Suprapubic skin (tissue), 4 donors: ENCODE measurements around the gene DMC1. TPM values are rescaled to one million over a fixed set of nuclear protein-coding genes. Genes with fewer than 3 reads are reported as not detected.

Experiments
- DNase-seq, 2 donors: peaks; one replicate each; pipeline ENCODE4 v3.0.0-alpha.2; 2019; ENCODE audit warnings: low spot score in 2 of 2
- H3K27ac ChIP-seq: fragments of 200-600 bp; sonication (generic); one replicate; pipeline ENCODE4 v1.5.1; 2019
- H3K27me3 ChIP-seq: fragments of 200-600 bp; sonication (generic); one replicate; pipeline ENCODE4 v1.5.1; 2019
- H3K36me3 ChIP-seq: fragments of 200-600 bp; sonication (generic); one replicate; pipeline ENCODE4 v1.5.1; 2019
- H3K4me1 ChIP-seq: fragments of 200-600 bp; sonication (generic); one replicate; pipeline ENCODE4 v1.5.1; 2019
- H3K4me3 ChIP-seq: fragments of 200-600 bp; sonication (generic); one replicate; pipeline ENCODE4 v1.5.1; 2019; ENCODE audit warnings: mild to moderate bottlenecking
- H3K9me3 ChIP-seq: fragments of 200-600 bp; sonication (generic); one replicate; pipeline ENCODE4 v1.5.1; 2019
- CTCF ChIP-seq, 2 donors: fragments of 200-600 bp in 1 of 2; fragments of 450-650 bp in 1 of 2; sonication (generic) in 1 of 2; IDR thresholded peaks; one replicate each; pipeline ENCODE4 v1.5.1; 2016 to 2019; ENCODE audit warnings: antibody characterized with exemption in 2 of 2, mild to moderate bottlenecking in 1 of 2, moderate library complexity in 1 of 2
- EP300 ChIP-seq: sonication (generic); formaldehyde crosslinking; IDR thresholded peaks from one replicate; pipeline ENCODE4 v1.6.1; 2017; ENCODE audit warnings: antibody characterized with exemption
- POLR2A ChIP-seq, 2 donors: fragments of 450-650 bp; IDR thresholded peaks; one replicate each; pipeline ENCODE4 v1.6.1; 2017; ENCODE audit warnings: antibody characterized with exemption in 2 of 2, mild to moderate bottlenecking in 2 of 2, moderate library complexity in 2 of 2
- POLR2AphosphoS5 ChIP-seq, 3 donors: sonication (generic); formaldehyde crosslinking; IDR thresholded peaks; one replicate each; pipeline ENCODE4 v1.6.1; 2017; ENCODE audit warnings: antibody characterized with exemption in 3 of 3
- WGBS: methylation state at CpG from one replicate; pipeline ENCODE4 v1.1.5; 2018; 5-methylcytosine and 5-hydroxymethylcytosine counted together
- total RNA-seq, 4 donors: library from RNA; depleted of rRNA; stranded (reverse); fragments of >200 nt; gene quantifications; one replicate each; pipeline ENCODE4 v1.1.0, GENCODE V29; 2016

Gene DMC1
- total RNA-seq, 4 donors from 2014 or later = 0.25 to 19.0 (median 0.68) TPM

DNA sequence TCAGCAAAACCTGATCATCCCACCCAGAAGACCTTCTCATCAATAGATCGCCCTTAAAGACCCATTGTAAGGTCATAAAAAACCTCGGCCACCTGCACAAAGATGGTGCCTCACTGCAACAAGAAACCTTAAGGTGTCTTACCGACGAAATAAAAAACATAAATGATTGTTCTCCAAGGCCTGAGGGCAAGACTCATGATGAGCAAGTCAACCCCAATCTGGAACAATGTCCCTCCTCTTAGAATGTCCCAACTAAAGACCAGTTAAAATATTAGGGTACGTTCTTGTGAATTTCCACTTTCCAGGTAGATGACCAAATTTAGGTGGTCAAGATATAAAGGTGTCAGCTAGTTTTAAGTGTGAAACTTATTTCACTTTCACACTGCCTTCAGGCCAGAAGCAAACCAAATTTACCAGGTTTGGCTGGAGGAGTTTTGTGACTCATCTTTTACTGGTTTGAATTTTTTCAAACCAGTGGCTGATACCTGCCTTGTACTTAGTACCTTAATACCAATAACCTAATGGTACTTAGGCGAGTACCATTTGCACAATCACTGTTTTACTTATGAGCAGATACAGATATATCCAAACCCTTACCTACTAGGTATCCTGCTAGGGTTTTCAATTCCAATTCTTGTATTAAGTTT lies 87.2 kb downstream of the DMC1 start:
- WGBS = 92% methylated on average over 6 of the region's 6 CpGs
- Histone ChIP-seq H3K4me1 (no peaks in the 10 kb centered on the region), H3K27ac (no peak overlapping the region), H3K9me3 (no peaks in the 10 kb centered on the region), H3K4me3 (no peak overlapping the region), H3K36me3 (peaks cover 82% of the 10 kb centered on the region), H3K27me3 (no peaks in the 10 kb centered on the region)
- no peak for TF ChIP-seq EP300
- no peak for TF ChIP-seq POLR2AphosphoS5 (IDR thresholded peaks at IDR 0.05)
- no peak for TF ChIP-seq POLR2A (IDR thresholded peaks at IDR 0.05)
- no peak for TF ChIP-seq CTCF (IDR thresholded peaks at IDR 0.05)
- peak in 1 of 2 donors; percentile 26 for DNase-seq

DNA sequence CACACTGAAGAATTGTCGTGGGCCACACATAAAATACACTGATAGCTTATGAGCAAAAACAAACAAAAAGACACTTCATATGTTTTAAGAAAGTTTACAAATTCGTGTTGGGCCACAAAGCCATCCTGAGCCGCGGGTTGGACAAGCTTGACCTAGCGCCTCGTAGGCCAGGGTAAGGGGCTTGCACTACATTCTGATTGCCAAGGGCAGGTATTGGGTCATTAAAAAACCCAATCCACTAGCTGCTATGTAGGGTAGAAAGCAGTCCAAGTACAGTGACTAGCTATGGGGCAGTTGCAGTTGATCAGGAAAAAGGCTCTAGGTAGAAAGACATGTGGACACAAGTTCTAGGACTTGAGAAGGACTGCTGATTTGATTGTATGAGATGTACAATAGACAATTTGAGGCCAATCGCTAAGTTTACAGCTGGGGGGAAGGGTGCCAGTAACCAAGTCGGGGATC lies 88.1 kb downstream of the DMC1 start:
- peak in 1 of 2 donors; percentile 55 for DNase-seq
- Histone ChIP-seq H3K4me1 (no peaks in the 10 kb centered on the region), H3K36me3 (peaks cover 73% of the 10 kb centered on the region), H3K27me3 (no peaks in the 10 kb centered on the region), H3K27ac (no peak overlapping the region), H3K9me3 (no peaks in the 10 kb centered on the region), H3K4me3 (no peak overlapping the region)
- 92% methylated on average over 8 of the region's 8 CpGs for WGBS
- no peak for TF ChIP-seq CTCF (IDR thresholded peaks at IDR 0.05)
- TF ChIP-seq POLR2AphosphoS5 (IDR thresholded peaks at IDR 0.05) = no peak
- no peak for TF ChIP-seq POLR2A (IDR thresholded peaks at IDR 0.05)
- TF ChIP-seq EP300 = no peak

DNA sequence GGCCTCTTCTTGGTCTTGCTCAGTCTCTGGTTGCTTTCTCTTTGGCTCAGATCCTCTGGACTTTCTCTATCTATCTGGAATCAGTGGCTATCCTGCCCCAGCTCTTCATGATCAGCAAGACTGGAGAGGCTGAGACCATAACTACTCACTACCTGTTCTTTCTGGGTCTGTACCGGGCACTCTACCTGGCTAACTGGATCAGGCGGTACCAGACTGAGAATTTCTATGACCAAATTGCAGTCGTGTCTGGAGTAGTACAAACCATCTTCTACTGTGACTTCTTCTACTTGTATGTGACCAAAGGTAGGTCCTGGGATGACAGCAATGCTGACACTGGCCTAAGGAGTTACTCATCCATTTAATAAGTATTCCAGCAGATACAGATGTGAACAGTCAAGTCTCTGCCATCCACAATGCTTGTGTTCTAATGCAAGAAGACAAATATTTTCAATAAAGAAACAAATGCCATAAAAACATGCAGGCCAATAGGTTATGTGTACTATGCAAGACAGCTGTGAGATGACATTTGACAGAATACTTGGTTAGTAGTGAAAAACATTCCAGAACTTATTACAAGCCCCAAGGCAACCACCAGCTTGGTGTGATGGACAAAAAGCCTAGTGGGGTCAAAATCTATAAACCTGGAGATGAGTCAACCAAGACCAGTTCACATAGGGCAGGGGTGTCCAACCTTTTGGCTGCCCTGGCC lies 88.7 kb downstream of the DMC1 start:
- H3K27me3 ChIP-seq = no peaks in the 10 kb centered on the region
- WGBS = 97% methylated on average over 3 of the region's 3 CpGs
- no peak overlapping the region for H3K4me3 ChIP-seq
- TF ChIP-seq EP300 (no peak), CTCF (IDR thresholded peaks at IDR 0.05) (no peak), POLR2AphosphoS5 (IDR thresholded peaks at IDR 0.05) (no peak), POLR2A (IDR thresholded peaks at IDR 0.05) (no peak)
- no peak overlapping the region for H3K27ac ChIP-seq
- H3K9me3 ChIP-seq = no peaks in the 10 kb centered on the region
- no peaks in the 10 kb centered on the region for H3K4me1 ChIP-seq
- DNase-seq = peak in 1 of 2 donors; percentile 23
- peaks cover 67% of the 10 kb centered on the region for H3K36me3 ChIP-seq

- Histone ChIP-seq H3K27ac (no peak overlapping the region), H3K4me1 (no peaks in the 10 kb centered on the region), H3K27me3 (no peaks in the 10 kb centered on the region), H3K4me3 (no peak overlapping the region), H3K9me3 (no peaks in the 10 kb centered on the region), H3K36me3 (peaks cover 47% of the 10 kb centered on the region)
- 75% methylated on average over 7 of the region's 7 CpGs for WGBS
- TF ChIP-seq EP300 (no peak), CTCF (IDR thresholded peaks at IDR 0.05) (no peak), POLR2AphosphoS5 (IDR thresholded peaks at IDR 0.05) (no peak), POLR2A (IDR thresholded peaks at IDR 0.05) (no peak)
- DNase-seq = peak in 1 of 2 donors; percentile 16
Observed at GRCh38 chr22:38479096-38479837, 90.7 kb downstream of the DMC1 start.

DNA sequence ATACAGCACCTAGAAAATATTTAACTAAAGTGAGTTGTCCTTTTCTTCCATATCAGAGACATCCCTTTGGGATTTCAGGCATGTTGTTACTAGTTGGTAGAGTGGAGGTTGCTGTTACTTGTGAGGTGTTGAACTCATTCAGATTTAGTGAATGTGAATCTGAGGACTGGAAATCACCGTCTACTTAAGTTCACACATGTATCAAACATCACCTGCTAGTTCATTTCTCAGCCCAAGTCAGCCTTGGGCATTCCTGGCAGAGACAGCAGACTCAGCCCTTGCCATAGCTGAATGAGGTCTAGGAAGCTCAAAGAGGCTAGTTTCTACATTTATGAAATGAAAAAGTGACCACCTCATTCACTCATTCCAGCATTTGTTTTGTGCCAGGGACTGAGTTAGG lies 92.4 kb downstream of the DMC1 start:
- H3K9me3 ChIP-seq = no peaks in the 10 kb centered on the region
- WGBS = 36% methylated on average over 1 of the region's 1 CpG

More for the DNA sequence above, 92.4 kb downstream of the DMC1 start:
- TF ChIP-seq CTCF (IDR thresholded peaks at IDR 0.05) (no peak), EP300 (no peak), POLR2AphosphoS5 (IDR thresholded peaks at IDR 0.05) (no peak), POLR2A (IDR thresholded peaks at IDR 0.05) (no peak)
- DNase-seq = no peak
- H3K27ac ChIP-seq = no peak overlapping the region
- H3K27me3 ChIP-seq = no peaks in the 10 kb centered on the region
- H3K4me1 ChIP-seq = no peaks in the 10 kb centered on the region
- H3K4me3 ChIP-seq = no peak overlapping the region
- peaks cover 30% of the 10 kb centered on the region for H3K36me3 ChIP-seq
